ENCODE data around the gene TMEM239.
"Not testable (repeated sequence)": the region's sequence is repeated elsewhere in the genome, so short reads cannot be mapped to it uniquely, and the experiment has no call there.

Gene TMEM239

DNA sequence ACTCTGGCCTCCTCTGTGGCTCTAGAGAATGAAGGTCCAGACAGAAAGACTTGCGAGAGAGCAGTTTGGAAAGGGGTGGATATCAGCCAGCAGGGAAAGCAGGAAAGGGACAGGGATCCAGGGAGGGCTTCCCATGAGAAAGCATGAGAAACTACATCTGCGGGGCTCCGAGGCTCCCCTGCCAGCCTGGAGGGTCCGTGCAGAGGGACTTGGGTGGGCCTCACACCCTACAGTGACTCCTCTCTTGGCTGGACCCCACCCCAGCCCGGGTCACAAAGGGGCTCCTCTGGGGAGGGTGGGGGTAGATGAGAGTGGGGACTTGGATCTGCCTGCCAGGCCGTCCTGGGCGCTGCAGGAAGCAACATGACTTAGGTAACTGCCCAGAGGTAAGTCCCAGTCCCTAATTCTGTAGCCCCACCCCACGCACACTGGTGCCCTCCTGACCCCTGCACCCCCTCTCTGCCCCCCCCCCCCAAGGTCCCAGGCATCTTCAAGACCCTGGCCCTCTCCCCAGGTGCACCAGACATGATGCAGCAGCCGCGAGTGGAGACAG lies at the start of gene TMEM239:
TSS of gene TMEM239 (plus strand) at position 335 of the 553 bp plus-strand sequence. CDS start at position 526, 191 bp downstream.
- no peak for DNase-seq (ENCODE audit: low spot score)

DNA sequence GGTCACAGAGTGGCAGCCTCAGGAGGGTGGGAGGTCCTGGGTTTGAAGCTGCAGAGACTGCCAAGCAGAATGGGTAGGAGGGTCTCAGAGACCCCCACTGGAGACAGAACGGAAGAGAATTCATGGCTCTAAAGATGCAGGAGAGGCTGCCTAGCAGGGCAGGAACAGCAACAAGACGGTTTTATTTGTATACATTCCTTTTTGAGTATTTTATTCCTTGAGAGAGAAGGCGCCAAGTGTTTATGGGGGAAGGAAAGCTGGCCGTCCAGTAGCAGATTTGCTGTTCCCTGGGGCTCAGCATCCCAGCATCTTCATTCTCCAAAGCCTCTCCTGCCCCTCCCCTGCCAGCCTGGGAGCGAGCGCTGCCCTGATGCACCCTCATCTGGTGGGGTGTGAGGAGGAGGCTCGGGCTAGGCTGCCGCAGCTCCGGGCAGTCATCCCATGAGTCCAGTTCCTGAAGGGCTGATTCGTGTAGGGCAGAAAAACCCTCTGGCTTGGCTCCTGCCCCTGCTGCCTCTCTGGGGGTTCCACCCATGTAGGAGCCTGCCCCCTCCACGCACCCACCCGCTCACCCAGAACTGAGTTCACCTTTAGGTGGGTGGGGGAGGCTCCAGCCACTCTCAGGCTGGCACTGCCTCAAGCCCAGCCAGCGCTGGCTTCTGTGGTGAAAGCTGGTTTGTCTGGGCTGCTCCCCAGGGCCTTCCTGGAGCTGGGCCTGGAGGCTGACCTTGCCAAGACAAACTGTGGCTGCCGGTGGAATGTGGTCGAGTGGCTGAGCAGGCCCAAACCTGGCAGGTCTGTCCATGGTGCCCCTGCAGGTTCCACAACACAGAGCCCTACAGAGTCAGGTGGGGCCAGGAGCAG lies 48.2 kb upstream of the TMEM239 start:
- no peak for DNase-seq (ENCODE audit: low spot score)

DNA sequence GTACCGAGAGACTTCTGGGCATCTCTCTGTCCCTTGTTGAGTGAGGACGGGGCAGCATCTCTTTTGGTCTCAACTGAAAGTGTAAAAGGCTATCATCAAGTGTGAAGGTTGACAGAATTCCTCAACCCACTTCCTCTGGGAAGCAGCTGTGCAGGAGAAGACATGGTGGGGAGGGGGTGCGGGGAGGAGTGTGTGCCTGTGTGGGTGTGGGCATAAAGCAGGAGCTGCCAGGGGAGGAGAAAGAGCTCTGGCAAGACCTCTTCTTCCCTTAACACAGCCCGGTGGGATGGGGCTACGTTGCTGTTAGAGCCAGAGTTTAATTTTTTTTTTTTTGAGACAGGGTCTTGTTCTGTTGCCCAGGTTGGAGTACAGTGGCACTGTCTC lies 47.5 kb upstream of the TMEM239 start:
- no peak for DNase-seq (ENCODE audit: low spot score)

DNA sequence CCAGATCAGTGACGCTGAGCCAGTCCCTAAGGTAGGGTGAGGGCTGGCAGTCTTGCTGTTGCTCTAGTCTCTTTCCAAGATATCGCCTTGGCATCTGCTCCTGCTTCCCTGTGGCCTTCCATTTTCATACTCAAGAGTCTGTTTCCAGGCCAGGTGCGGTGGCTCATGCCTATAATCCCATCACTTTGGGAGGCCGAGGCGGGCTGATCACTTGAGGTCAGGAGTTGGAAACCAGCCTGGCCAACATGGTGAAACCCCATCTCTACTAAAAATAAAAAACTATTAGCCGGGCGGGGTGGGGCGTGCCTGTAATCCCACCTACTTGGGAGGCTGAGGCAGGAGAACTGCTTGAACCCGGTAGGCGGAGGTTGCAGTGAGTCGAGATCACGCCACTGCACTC lies 46.1 kb upstream of the TMEM239 start:
- not testable (repeated sequence) for DNase-seq (ENCODE audit: low spot score)

DNA sequence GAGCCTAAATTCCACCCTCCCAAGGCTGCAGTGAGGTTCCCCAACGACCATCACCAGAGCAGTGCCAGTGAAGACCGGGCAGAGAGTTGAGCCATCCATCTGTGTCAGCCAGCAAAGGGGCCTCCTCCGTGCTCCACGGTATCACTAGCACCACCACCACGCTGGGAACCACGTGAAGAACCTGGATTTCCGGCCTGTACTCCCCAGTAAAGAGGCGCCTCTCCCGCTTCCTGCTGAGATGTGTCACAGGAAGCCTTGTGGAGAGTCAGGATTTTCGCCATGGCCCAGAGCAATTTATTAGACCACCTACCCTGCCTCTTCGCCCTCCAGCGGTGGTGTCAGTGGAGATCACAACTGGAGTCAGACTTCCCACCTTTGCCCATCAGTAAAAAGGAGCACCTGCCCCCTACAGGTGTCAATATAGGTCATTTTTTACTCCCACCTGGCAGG lies 44.5 kb upstream of the TMEM239 start:
- DNase-seq (ENCODE audit: low spot score): no peak

DNA sequence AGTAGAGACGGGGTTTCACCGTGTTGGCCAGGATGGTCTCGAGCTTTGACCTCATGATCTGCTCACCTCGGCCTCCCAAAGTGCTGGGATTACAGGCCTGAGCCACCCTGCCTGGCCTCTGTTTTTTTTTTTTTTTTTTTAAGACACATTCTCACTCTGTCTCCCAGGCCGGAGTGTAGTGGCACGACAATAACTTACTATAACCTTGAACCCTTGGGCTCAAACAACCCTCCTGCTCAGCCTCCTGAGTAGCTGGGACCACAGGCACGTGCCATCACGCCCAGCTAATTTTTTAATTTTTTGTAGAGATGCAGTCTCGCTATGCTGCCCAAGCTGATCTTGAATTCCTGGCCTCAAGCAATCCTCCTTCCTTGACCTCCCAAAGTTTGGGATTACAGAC lies 42.4 kb upstream of the TMEM239 start:
- no peak for DNase-seq (ENCODE audit: low spot score)

DNA sequence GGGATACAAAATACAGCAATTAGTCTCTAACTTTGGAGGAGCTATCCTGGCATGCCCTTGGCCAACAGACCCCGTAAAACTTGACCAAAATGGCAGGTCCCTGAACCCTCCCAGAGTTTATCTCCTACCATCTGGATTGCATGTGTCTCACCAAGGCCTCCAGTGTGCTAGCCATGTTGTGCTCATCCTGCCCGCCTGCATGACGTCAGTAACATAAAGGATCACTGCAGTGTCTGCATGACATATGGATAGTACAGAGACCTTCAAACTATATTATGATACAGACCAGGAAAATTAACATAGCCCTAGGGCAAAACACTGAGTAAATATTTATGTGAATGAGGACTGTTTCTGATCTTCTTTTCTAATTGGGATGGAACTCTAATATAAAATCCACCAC lies 41.0 kb upstream of the TMEM239 start:
- DNase-seq (ENCODE audit: low spot score): no peak

DNA sequence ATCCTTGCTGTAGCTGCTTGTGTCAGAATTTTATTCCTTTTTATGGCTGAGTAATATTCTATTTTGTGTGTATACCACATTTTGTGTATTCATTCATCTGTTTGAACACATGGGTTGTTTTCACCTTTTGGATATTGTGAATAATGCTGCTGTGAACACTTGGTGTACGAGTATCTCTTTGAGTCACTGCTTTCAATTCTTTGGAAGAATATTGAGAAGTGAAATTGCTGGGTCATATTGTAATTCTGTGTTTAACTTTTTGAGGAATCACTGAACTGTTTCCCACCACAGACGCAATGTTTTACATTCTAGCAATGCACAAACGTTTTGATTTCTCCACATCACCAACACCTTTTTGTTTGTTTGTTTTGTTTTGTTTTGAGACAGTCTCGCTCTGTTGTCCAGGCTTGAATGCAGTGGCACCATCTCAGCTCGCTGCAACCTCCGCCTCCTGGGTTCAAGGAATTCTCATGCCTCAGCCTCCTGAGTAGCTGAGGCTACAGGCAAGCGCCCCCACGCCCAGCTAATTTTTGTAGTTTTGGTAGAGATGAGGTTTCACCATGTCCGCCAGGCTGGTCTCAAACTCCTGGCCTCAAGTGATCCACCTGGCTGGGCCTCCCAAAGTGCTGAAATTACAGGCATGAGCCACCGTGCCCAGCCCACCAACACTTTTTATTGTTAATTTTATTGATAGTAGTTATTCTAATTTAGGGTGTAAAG lies 37.4 kb upstream of the TMEM239 start:
- DNase-seq (ENCODE audit: low spot score): no peak

DNA sequence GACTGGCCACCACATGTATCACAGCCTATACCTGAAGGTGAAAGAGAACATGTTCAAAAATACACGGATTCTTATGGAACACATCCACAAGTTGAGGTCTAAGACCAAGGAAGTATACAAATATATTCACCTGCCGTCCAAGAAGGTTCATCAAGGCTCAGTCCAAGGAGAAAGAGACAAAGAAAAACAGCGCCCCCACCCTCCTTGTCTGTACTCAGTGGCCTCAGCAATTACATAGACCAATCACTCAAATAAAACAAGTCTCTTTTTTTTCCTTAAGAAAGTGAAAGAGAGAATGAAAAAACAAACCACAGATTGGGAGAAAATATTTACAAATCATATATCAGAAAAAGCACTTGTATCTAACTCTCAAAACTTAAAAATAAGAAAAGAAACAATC lies 35.2 kb upstream of the TMEM239 start:
- DNase-seq (ENCODE audit: low spot score): no peak

DNA sequence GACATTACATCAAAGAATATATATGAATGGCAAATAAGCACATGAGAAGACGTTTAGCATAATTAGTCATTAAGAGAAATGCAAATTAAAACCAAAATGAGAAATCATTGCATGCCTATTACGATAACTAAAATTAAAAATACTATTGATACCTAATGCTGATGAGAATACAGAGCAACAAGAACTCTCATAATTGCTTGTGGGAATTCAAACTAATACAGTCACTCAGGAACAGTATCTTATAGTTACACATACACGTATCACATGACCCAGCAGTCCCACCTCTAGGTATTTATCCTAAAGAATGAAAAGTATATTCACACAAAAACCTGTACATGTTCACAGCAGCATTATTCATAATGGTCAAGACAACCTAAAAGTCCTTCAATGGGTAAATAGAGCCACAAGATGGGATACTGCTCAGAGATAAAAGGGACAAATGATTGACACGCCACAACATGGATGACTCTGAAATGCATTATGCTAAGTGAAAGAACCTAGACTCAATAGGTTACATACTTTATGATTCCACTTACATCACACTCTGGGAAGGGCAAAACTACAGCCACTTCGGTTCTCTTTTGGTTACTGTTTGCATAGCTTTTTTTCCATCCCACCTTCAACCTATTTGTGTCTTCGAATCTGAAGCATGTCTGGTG lies 32.1 kb upstream of the TMEM239 start:
- no peak for DNase-seq (ENCODE audit: low spot score)

DNA sequence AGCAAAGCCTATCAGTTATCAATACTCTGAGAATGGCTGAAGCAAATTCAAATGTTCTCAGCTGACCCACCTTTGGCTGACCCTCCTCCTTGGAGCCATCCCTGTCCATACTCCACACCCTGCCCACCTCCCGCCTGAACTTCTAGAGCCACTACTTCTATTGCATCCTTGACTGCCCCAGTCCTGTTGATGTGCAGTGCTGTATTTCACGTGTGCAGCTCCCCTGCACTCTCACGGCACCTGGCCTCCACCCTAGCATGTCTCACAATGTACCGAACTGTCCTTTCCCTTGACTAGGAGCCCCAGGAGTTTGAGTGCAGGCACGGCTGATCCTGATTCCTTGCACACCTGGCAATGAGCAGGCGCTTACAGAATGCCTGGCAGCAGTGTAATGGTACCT lies 22.7 kb upstream of the TMEM239 start:
- DNase-seq (ENCODE audit: low spot score): no peak

DNA sequence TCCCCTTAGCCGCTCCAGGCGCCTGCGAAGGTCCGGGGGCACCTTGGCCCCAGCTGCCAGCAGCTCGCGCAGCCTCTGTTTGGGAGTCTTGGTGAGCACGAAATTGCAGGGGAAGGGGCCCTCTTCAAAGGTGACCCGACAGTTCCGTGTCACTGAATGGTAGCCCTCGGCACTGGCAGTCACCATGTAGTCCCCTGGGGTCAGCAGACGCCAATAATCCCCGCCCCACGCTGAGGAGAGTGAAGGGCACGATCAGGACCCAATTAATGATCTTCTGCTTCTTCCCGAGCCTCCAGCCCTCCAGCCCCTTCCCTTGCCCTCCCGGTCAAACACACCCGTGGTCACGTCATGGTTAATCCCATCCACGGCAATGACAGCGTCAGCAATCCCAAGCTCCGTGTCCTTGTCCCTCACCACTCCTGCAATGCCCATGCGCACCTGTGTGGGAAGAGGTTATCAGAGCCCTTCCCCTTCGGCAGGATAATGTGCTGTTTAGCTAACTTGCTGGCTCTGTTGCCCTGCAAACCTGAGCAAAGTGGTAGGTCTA lies 21.9 kb upstream of the TMEM239 start:
- no peak for DNase-seq (ENCODE audit: low spot score)

DNA sequence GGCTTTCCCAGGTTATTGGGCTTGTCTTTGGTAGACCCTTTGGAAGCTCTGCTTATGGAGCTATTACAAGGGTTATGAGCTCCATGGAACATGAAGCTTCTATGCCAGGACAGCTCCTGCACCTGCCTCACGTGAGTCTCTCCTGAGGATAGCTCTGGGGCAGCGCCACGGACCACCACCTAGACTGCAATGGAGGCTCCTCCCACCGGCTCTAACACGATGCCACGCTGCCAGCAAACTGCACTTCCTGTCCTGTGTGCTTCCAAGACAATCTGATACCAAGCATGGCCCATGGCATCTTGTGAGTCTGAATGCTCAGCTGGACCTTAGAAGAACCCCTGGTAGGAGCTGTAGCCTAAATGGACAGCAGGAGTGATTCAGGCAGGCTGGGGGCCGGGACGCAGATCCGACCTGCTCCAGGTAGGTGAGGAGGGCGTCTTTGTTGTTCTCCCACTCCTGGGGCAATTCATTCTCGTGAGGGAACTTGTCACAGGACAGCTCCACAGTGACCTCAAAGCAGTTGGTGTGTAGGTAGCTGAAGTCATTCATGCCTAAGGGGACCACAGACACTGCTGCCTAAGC lies 21.2 kb upstream of the TMEM239 start:
- DNase-seq (ENCODE audit: low spot score): no peak

DNA sequence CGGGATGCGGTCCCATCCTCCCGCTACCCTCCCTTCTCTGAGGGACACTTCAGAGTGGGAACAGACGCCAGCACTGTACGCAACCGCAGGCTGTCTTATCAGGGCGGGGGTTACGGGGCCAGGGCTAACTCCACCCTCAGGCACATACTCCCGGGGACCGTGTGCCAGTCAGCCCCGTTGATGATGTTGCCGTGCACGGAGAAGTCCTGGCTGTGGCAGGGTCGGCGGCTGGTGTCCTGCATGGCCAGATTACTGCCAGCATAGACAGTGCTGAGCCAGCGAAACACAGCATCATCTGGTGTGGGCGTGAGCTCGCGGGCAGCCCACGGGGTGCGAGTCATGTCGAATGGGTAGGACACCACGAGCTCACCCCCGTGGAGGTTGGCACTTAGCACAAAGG lies 20.7 kb upstream of the TMEM239 start:
- no peak for DNase-seq (ENCODE audit: low spot score)

DNA sequence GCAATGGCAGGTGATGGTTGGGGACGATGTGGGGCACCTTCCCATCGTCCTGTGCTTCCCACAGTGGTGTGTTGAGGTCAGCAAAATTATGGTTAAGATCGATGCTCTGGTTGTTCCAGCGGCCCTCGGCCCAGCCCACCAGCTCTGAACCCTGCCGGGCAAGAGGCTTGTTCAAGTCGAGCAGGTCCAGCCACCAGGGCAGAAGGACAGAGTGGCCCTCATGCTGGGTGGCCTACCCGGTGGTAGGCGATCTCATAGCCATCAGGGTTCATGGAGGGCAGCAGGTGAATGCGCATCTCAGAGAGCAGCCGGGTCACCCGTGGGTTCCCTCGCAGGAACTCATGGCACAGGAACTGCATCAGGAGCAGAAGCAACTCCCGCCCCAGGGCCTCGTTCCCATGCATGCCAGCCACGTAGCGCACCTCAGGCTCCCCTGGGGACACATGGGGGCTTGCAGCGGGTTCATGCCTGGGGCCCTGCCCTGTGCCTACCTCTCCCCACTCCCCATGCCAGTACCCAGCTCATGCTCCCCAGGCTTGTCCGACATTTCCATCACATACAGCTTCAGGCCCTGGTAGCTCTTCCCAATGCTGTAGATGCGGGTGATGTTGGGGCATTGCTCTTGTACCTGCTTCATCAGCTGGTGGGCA lies 20.0 kb upstream of the TMEM239 start:
- no peak for DNase-seq (ENCODE audit: low spot score)

DNA sequence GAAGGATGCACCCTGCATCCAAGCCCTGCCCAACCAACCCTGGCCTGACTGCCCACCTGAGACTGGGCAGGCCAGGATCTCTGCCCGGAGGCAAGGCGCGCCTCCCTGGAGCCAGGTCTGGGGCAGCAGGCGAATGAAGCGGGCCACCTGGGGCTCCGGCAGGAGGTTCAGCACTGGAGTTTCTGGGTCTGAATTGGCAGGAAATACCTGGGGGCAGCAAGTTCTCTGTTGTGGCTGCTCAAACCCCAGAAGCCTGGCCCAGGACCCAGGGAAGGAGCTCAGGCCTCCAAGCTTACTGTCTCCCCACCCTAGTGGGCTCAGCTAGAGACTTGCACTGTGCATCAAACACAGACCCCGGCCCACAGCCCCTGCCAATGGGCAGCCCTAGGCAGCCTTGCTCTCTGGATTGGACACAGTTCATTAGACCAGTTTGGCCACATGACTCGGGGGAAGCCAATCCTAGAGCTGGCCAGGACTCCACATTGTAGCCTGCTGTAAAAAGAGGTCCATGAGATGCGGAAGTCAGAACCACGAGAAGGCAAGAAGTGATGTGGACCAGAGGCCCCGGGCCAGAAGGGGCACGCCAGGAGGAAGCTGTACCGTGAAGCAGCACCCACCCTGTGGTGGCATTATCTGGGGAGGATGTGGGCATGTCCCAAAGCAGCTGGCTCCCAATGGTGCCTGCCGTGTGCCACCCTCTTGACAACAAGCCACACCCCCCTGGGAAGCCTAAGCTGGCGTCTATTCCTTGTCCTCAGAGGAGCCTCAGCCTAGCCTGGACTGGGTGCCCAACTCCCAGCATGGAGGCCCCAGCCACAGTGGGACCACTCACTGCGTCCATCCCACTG lies 18.8 kb upstream of the TMEM239 start:
- no peak for DNase-seq (ENCODE audit: low spot score)

DNA sequence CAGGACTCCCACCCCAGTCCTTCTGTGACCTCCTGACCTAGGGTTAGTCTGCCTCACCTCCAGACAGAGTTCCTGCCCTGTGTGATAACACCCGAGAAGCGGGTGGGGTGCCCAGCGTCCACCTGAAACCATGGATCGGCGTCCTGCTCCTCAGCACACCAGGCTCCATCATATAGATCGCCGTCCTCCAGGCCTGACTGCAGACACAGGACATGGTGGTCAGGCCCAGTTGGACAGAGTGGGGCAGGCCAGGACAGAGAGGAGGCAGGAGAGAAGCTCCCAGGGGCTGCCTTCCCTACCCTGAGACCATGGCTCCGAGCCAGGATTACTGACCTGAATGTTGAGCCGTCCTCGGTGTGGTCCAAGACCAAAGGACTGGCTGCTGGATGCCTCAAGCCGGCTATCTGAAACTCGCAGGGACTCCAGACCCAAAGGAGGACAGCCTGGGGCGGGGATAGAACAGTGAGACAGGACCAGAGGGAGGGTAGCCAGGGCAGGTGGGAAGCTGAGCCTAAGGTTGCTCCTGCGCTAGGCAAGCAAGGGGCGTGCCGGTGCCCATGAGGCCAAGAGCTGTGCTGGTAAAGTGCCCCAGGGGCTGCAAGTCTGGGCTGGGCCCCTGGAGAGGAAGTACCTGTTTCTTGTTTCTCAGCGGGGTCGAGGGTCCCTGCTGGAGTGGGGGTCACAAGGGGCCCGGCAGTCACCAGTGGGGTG lies 17.9 kb upstream of the TMEM239 start:
- DNase-seq (ENCODE audit: low spot score): no peak

DNA sequence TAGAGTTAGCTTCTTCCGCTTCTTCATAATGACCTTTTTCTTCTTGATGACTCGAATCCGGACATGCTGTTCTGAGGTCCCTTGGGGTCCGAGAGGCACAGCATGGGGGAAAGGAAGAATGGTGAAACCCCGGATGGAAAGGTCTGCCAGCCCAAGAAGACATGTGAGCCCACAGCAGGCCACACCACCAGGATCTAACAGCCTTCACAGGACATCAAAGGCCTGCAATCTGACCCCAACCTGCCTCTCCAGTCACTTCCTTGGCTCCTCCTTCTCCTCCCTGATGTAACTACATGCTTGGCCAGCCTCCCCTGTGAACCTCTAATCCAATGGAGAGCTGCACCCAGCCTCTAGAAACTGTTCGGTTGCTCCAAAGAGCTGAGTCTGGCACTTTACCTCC lies 17.4 kb upstream of the TMEM239 start:
- DNase-seq (ENCODE audit: low spot score): no peak

DNA sequence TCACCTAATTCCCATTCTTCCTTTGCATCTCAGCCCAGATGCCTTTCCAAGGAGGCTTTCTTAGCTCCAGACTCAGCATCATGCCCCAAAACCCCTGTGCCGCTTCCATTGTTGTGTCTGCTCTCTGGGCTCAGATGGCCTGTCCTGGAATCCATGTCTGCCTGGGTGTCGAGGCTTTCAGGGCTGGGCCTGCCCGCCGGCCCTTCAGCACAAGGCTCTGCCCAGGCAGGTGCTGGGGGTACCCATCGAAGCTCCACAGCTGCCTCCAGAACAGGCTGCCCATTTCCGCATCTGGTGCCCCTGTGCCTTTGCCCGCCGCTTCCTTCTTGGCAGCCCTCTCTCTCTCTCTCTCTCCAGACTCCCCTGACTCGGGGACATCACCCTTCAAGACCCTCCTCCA lies 16.9 kb upstream of the TMEM239 start:
- DNase-seq (ENCODE audit: low spot score): no peak
